H9 (cell line): Measurements from ENCODE around the gene MSMB. TPM values are rescaled to one million over a fixed set of nuclear protein-coding genes. Genes with fewer than 3 reads are reported as not detected.

ENCODE experiments used
- DNase-seq: peaks from one replicate; pipeline ENCODE4 v3.0.0-alpha.2; 2017
- H2AFZ ChIP-seq: one replicate; pipeline ENCODE4 v1.6.1; 2013; ENCODE audit warnings: mild to moderate bottlenecking, low read length, control low read depth, moderate library complexity
- H2AK5ac ChIP-seq: 2 replicates; pipeline ENCODE4 v1.6.1; 2013; ENCODE audit warnings: low read length, control low read depth, mixed read lengths; ENCODE audit not compliant: insufficient read length
- H2BK120ac ChIP-seq: one replicate; pipeline ENCODE4 v1.6.1; 2013; ENCODE audit warnings: low read depth, mild to moderate bottlenecking, low read length, control low read depth, inconsistent platforms; ENCODE audit not compliant: poor library complexity, severe bottlenecking
- H2BK12ac ChIP-seq: 2 replicates; pipeline ENCODE4 v1.6.1; 2013; ENCODE audit warnings: low read length, control low read depth, mixed read lengths, low read depth; ENCODE audit not compliant: insufficient read length
- H2BK15ac ChIP-seq: 2 replicates; pipeline ENCODE4 v1.6.1; 2013; ENCODE audit warnings: low read depth, low read length, control low read depth
- H2BK20ac ChIP-seq: one replicate; pipeline ENCODE4 v1.6.1; 2013; ENCODE audit warnings: low read depth, mild to moderate bottlenecking, low read length, control low read depth, inconsistent platforms; ENCODE audit not compliant: poor library complexity, severe bottlenecking
- H2BK5ac ChIP-seq: 2 replicates; pipeline ENCODE4 v1.6.1; 2013; ENCODE audit warnings: low read length, control low read depth, mixed read lengths; ENCODE audit not compliant: insufficient read length
- H3K14ac ChIP-seq: 2 replicates; pipeline ENCODE4 v1.6.1; 2013; ENCODE audit warnings: low read length, control low read depth; ENCODE audit not compliant: insufficient read depth
- H3K18ac ChIP-seq: 2 replicates; pipeline ENCODE4 v1.6.1; 2013; ENCODE audit warnings: low read depth, mild to moderate bottlenecking, mixed read lengths, low read length, control low read depth; ENCODE audit not compliant: insufficient read length
- H3K23ac ChIP-seq: 2 replicates; pipeline ENCODE4 v1.6.1; 2013; ENCODE audit warnings: low read length, control low read depth, mixed read lengths, low read depth; ENCODE audit not compliant: insufficient read length
- H3K23me2 ChIP-seq: 2 replicates; pipeline ENCODE4 v1.6.1; 2013; ENCODE audit warnings: low read depth, mild to moderate bottlenecking, mixed read lengths, low read length, control low read depth; ENCODE audit not compliant: insufficient read length, poor library complexity, severe bottlenecking
- H3K27ac ChIP-seq: 2 replicates; pipeline ENCODE4 v1.5.1; 2013; ENCODE audit warnings: low read length, control low read depth, mixed read lengths, low read depth; ENCODE audit not compliant: insufficient read length
- H3K27me3 ChIP-seq: 2 replicates; pipeline ENCODE4 v1.6.1; 2013; ENCODE audit warnings: low read length, control low read depth, inconsistent platforms; ENCODE audit not compliant: insufficient read depth
- H3K4ac ChIP-seq: 2 replicates; pipeline ENCODE4 v1.6.1; 2013; ENCODE audit warnings: low read depth, mild to moderate bottlenecking, control low read depth, inconsistent platforms, low read length, moderate library complexity
- H3K4me1 ChIP-seq: 2 replicates; pipeline ENCODE4 v1.6.1; 2013; ENCODE audit warnings: low read length, control low read depth, inconsistent platforms; ENCODE audit not compliant: insufficient read depth
- H3K4me2 ChIP-seq: 2 replicates; pipeline ENCODE4 v1.6.1; 2013; ENCODE audit warnings: low read length, control low read depth, mixed read lengths; ENCODE audit not compliant: insufficient read length, insufficient read depth
- H3K56ac ChIP-seq: 2 replicates; pipeline ENCODE4 v1.6.1; 2013; ENCODE audit warnings: low read depth, mild to moderate bottlenecking, mixed read lengths, low read length, control low read depth; ENCODE audit not compliant: insufficient read length
- H3K79me1 ChIP-seq: 2 replicates; pipeline ENCODE4 v1.6.1; 2013; ENCODE audit warnings: low read depth, mild to moderate bottlenecking, moderate library complexity, low read length, control low read depth, inconsistent platforms; ENCODE audit not compliant: insufficient read depth, poor library complexity, severe bottlenecking
- H3K79me2 ChIP-seq: 2 replicates; pipeline ENCODE4 v1.6.1; 2013; ENCODE audit warnings: low read length, control low read depth, inconsistent platforms; ENCODE audit not compliant: insufficient read depth
- H3K9ac ChIP-seq: 2 replicates; pipeline ENCODE4 v1.6.1; 2013; ENCODE audit warnings: low read length, control low read depth, mixed read lengths; ENCODE audit not compliant: insufficient read length; ENCODE audit errors: extremely low read depth
- H3K9me3 ChIP-seq: one replicate; pipeline ENCODE4 v1.6.1; 2013; ENCODE audit warnings: low read depth, low read length, inconsistent platforms; ENCODE audit not compliant: control insufficient read depth
- H3T11ph ChIP-seq: one replicate; pipeline ENCODE4 v1.6.1; 2013; ENCODE audit warnings: mild to moderate bottlenecking, low read length, control low read depth, inconsistent platforms
- H4K20me1 ChIP-seq: one replicate; pipeline ENCODE4 v1.6.1; 2013; ENCODE audit not compliant: control insufficient read depth, insufficient read length, insufficient read depth
- H4K5ac ChIP-seq: 2 replicates; pipeline ENCODE4 v1.6.1; 2013; ENCODE audit warnings: low read depth, mild to moderate bottlenecking, mixed read lengths, low read length, control low read depth; ENCODE audit not compliant: insufficient read length
- H4K8ac ChIP-seq: replicated peaks from 2 replicates; pipeline ENCODE4 v1.6.1; 2013; ENCODE audit warnings: low read length, control low read depth, mixed read lengths, low read depth; ENCODE audit not compliant: insufficient read length
- H4K91ac ChIP-seq: 2 replicates; pipeline ENCODE4 v1.6.1; 2013; ENCODE audit warnings: low read depth, mild to moderate bottlenecking, moderate library complexity, mixed read lengths, low read length, control low read depth; ENCODE audit not compliant: insufficient read length
- H3K27ac Mint-ChIP-seq, 3 experiments: 2 replicates in 2 of 3; 3 replicates in 1 of 3; pipeline ENCODE4 v1.8.0; 2020 to 2021; ENCODE audit warnings: mixed read lengths in 3 of 3, mild to moderate bottlenecking in 1 of 3, moderate library complexity in 1 of 3
- H3K27me3 Mint-ChIP-seq: 2 replicates; pipeline ENCODE4 v1.8.0; 2021; ENCODE audit warnings: low read depth, mild to moderate bottlenecking, moderate library complexity, mixed read lengths
- H3K36me3 Mint-ChIP-seq, 3 experiments: 2 replicates in 2 of 3; 3 replicates in 1 of 3; pipeline ENCODE4 v1.8.0; 2020 to 2021; ENCODE audit warnings: low read depth in 3 of 3, mixed read lengths in 3 of 3; ENCODE audit not compliant: insufficient read depth in 1 of 3
- H3K4me1 Mint-ChIP-seq, 2 experiments: 2 replicates each; pipeline ENCODE4 v1.8.0; 2020; ENCODE audit warnings: mixed read lengths in 2 of 2
- H3K4me3 Mint-ChIP-seq, 2 experiments: 2 replicates in 1 of 2; 3 replicates in 1 of 2; pipeline ENCODE4 v1.8.0; 2020 to 2021; ENCODE audit warnings: mild to moderate bottlenecking in 2 of 2, mixed read lengths in 2 of 2, moderate library complexity in 1 of 2
- H3K9me3 Mint-ChIP-seq, 2 experiments: 2 replicates in 1 of 2; 3 replicates in 1 of 2; pipeline ENCODE4 v1.8.0; 2020; ENCODE audit warnings: mild to moderate bottlenecking in 2 of 2, mixed read lengths in 2 of 2, moderate library complexity in 1 of 2
- WGBS: extraction: QIAGEN DNeasy Blood & Tissue Kit; methylation state at CpG from one replicate; pipeline ENCODE4 v1.1.7; 2013; ENCODE audit warnings: missing lambda C conversion rate, low lambda C conversion rate, mixed read lengths; ENCODE audit not compliant: insufficient read length; ENCODE audit errors: extremely low coverage; 5-methylcytosine and 5-hydroxymethylcytosine counted together
- total RNA-seq: library from RNA; stranded (reverse); gene quantifications from 2 replicates; pipeline ENCODE4 v1.2.1, GENCODE V29; 2021
- TF ChIP-seq, protein P1 (sequence below): fragments of 200-600 bp; sonication (generic); conservative IDR thresholded peaks from 3 replicates; pipeline ENCODE4 v1.8.0; 2021; ENCODE audit warnings: antibody characterized with exemption, mild to moderate bottlenecking

MSMB gene
- total RNA-seq, 1 experiment from 2014 or later, result not detected

DNA sequence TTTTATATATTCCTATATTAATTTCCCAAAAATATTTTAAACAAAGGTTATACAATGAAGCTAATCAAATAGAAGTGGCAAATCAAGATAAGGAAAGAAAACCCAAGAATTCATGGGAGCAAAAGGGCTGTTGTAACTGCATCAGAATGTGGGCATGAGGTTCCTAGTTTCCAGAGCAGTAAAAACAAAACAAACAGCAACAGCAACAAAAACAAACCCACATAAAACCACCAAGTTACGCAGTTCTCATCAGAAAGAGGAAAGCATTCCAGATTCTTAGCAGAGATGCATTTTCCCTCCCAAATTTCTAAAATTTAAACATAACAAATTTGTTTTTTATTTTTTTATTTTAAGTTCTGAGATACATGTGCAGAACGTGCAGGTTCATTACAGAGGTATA lies 34.8 kb upstream of the MSMB start:
- Histone ChIP-seq H3K27me3 (no peaks in the 10 kb centered on the region), H3K4me1 (no peaks in the 10 kb centered on the region), H2AK5ac (no peak overlapping the region), H2BK12ac (no peak overlapping the region), H3K79me1 (no peaks in the 10 kb centered on the region), H4K91ac (no peak overlapping the region), H3K23ac (no peak overlapping the region), H3K56ac (no peak overlapping the region), H2AFZ (no peak overlapping the region), H3T11ph (no peak overlapping the region), H3K4ac (no peak overlapping the region), H3K4me2 (no peak overlapping the region), H2BK120ac (no peak overlapping the region), H3K9me3 (no peaks in the 10 kb centered on the region), H4K8ac (no peak overlapping the region), H4K5ac (no peak overlapping the region), H3K23me2 (no peaks in the 10 kb centered on the region), H3K18ac (no peak overlapping the region), H3K79me2 (no peaks in the 10 kb centered on the region), H3K27ac (no peak overlapping the region), H2BK5ac (no peak overlapping the region), H3K14ac (no peak overlapping the region), H4K20me1 (no peaks in the 10 kb centered on the region), H2BK15ac (no peak overlapping the region), H3K9ac (no peak overlapping the region), H2BK20ac (no peak overlapping the region)
- 0 out of 5 replicates have a peak, but pooled peaks cover 0 to 2% of the 10 kb centered on the region in 2 experiments for H3K9me3 Mint-ChIP-seq
- H3K4me3 Mint-ChIP-seq, result no peak overlapping the region
- no peak for DNase-seq
- H3K27me3 Mint-ChIP-seq, result no peaks in the 10 kb centered on the region; the same call in 1 of the 2 replicates
- peaks cover 7 to 11% of the 10 kb centered on the region in 2 experiments for H3K4me1 Mint-ChIP-seq
- WGBS, result no CpG with 5 or more reads among the region's 2 CpGs
- TF ChIP-seq, protein P1, sequence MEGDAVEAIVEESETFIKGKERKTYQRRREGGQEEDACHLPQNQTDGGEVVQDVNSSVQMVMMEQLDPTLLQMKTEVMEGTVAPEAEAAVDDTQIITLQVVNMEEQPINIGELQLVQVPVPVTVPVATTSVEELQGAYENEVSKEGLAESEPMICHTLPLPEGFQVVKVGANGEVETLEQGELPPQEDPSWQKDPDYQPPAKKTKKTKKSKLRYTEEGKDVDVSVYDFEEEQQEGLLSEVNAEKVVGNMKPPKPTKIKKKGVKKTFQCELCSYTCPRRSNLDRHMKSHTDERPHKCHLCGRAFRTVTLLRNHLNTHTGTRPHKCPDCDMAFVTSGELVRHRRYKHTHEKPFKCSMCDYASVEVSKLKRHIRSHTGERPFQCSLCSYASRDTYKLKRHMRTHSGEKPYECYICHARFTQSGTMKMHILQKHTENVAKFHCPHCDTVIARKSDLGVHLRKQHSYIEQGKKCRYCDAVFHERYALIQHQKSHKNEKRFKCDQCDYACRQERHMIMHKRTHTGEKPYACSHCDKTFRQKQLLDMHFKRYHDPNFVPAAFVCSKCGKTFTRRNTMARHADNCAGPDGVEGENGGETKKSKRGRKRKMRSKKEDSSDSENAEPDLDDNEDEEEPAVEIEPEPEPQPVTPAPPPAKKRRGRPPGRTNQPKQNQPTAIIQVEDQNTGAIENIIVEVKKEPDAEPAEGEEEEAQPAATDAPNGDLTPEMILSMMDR, result no peak
- H3K36me3 Mint-ChIP-seq, result no peaks in the 10 kb centered on the region
- H3K27ac Mint-ChIP-seq, result no peak overlapping the region
